GM18517 (cell line): ENCODE data around the gene LDAF1.
"Not testable (repeated sequence)": the region's sequence is repeated elsewhere in the genome, so short reads cannot be mapped to it uniquely, and the experiment has no call there.

Experiments used
- ATAC-seq: cut with Tn5 transposase; IDR thresholded peaks from one replicate; pipeline ENCODE4 v1.9.1; 2021; ENCODE audit warnings: mild to moderate bottlenecking, moderate library complexity; ENCODE audit not compliant: unreplicated experiment

Gene LDAF1

GRCh38 chr16:21158208-21159110 is at the start of gene LDAF1:
TSS of gene LDAF1 (plus strand) at chr16:21158674. CDS start at chr16:21161183, 2,509 bp downstream.
- no peak for ATAC-seq

- not testable (repeated sequence) for ATAC-seq
Measured at GRCh38 chr16:21115551-21115950, 42.9 kb upstream of the LDAF1 start.

- ATAC-seq = no peak
Measured at GRCh38 chr16:21116148-21116693, 42.3 kb upstream of the LDAF1 start.

GRCh38 chr16:21117567-21117966 is 40.9 kb upstream of the LDAF1 start:
- no peak for ATAC-seq

GRCh38 chr16:21120976-21121520 is 37.4 kb upstream of the LDAF1 start:
- no peak for ATAC-seq

- ATAC-seq = no peak
Measured at GRCh38 chr16:21125191-21125590, 33.3 kb upstream of the LDAF1 start.

GRCh38 chr16:21126518-21126917 is 32.0 kb upstream of the LDAF1 start:
- no peak for ATAC-seq

- ATAC-seq = no peak
Measured at GRCh38 chr16:21128991-21129390, 29.5 kb upstream of the LDAF1 start.

GRCh38 chr16:21130811-21131210 is 27.7 kb upstream of the LDAF1 start:
- no peak for ATAC-seq

GRCh38 chr16:21134053-21134452 is 24.4 kb upstream of the LDAF1 start:
- no peak for ATAC-seq

GRCh38 chr16:21145738-21146137 is 12.7 kb upstream of the LDAF1 start:
- ATAC-seq = no peak

- ATAC-seq = no peak
Measured at GRCh38 chr16:21150375-21151001, 8.0 kb upstream of the LDAF1 start, which contains the start of gene DNAH3. TSS of gene DNAH3 (minus strand) at chr16:21150846. CDS start at chr16:21150319, 527 bp downstream.

GRCh38 chr16:21152160-21153030 is 6.1 kb upstream of the LDAF1 start:
- ATAC-seq = not testable (repeated sequence)

- ATAC-seq = not testable (repeated sequence)
Measured at GRCh38 chr16:21153124-21153729, 5.2 kb upstream of the LDAF1 start.

- not testable (repeated sequence) for ATAC-seq
Measured at GRCh38 chr16:21156011-21156410, 2.5 kb upstream of the LDAF1 start.

- no peak for ATAC-seq
Measured at GRCh38 chr16:21156767-21157467, 1.6 kb upstream of the LDAF1 start.

GRCh38 chr16:21157632-21158031 is 842 bp upstream of the LDAF1 start:
- no peak for ATAC-seq

GRCh38 chr16:21159281-21159951 is 942 bp downstream of the LDAF1 start:
- no peak for ATAC-seq

GRCh38 chr16:21160276-21160675 is 1.8 kb downstream of the LDAF1 start:
- no peak for ATAC-seq
